ENCODE results near the gene WIPI1.

The WIPI1 gene

DNA sequence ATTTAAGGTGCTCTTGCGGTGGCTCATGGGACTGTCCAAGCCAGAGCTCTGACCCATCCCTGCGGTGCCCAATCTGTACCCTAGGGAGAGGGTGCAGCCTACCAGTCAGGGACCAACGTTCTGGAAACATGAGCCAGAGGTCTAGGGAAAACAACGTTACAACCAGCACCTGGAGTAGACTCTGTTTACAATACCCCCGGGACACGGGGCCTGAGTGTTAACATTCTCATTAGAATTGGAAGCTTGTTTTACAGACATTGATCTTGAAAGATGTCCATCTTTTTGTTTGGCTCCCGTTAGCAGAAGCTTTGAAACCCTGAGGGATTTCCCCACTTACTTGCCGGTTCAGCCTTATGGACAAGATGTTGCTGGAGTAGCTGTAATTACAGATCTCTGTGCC, 6.9 kb downstream of the WIPI1 start:
- H3K27ac ChIP-seq, result no peak overlapping the region
- no peak for DNase-seq (ENCODE audit: low spot score)
- no peak overlapping the region for H3K4me3 ChIP-seq
- no peak for TF ChIP-seq CTCF (IDR thresholded peaks at IDR 0.05)

DNA sequence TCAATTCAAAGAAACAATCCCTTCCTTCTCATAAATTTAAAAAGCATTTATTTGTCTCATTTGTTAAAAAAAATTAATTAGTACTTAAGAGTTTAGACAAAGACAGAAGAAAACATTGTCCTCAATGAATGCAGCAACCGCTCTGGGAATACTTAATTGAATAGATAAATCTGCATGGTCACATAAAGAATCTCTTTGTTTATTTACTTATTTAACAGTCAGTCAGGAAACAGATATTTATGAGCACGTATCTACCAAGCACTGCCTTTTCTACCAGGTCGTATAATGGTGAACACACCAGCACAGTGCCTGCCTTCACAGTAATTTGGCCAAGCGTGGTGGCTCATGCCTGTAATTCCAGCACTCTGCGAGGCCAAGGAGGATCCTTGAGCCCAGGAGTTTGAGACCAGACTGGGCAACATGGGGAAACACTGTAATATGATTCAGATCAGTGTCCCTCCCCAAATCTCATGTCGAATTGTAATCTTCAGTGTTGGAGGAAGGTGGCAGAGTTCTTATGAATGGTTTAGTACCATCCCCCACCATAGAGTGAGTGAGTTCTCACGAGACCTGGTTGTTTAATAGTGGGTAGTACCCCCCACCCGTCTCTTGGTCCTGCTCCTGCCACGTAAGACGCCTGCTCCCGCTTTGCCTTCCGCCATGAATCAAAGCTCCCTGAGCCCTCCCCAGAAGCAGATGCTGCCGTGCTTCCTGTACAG, 8.1 kb downstream of the WIPI1 start:
- no peak overlapping the region for H3K4me3 ChIP-seq
- no peak for DNase-seq (ENCODE audit: low spot score)
- TF ChIP-seq CTCF (IDR thresholded peaks at IDR 0.05), result no peak
- H3K27ac ChIP-seq, result no peak overlapping the region

- H3K4me3 ChIP-seq, result no peak overlapping the region
- DNase-seq (ENCODE audit: low spot score), result no peak
- no peak for TF ChIP-seq CTCF (IDR thresholded peaks at IDR 0.05)
Observed at GRCh38 chr17:68446626-68447041, 10.7 kb downstream of the WIPI1 start.

DNA sequence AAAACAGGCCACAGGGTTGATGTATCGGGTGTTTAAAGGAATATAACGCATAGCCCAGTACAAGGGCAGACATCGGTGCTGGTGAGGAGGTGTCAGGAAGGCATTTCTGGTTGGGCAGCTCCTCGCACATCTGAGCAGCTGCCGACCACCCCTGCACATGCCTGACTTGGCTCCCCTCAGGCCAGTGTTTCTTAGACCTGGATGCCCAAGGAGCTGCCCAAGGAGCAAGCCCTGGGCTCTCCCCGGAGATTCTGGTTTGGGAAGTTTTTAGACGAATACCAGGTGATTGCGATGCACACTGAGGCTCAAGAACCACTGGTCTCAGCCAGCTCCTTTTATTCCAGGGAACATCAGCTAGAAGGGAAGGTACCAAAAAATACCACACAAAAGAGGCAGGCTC, 11.6 kb downstream of the WIPI1 start:
- no peak for TF ChIP-seq CTCF (IDR thresholded peaks at IDR 0.05)
- Histone ChIP-seq H3K27ac (no peak overlapping the region), H3K4me3 (no peak overlapping the region)
- no peak for DNase-seq (ENCODE audit: low spot score)

More at GRCh38 chr17:68446626-68447041, 10.7 kb downstream of the WIPI1 start:
- H3K27ac ChIP-seq, result no peak overlapping the region

DNA sequence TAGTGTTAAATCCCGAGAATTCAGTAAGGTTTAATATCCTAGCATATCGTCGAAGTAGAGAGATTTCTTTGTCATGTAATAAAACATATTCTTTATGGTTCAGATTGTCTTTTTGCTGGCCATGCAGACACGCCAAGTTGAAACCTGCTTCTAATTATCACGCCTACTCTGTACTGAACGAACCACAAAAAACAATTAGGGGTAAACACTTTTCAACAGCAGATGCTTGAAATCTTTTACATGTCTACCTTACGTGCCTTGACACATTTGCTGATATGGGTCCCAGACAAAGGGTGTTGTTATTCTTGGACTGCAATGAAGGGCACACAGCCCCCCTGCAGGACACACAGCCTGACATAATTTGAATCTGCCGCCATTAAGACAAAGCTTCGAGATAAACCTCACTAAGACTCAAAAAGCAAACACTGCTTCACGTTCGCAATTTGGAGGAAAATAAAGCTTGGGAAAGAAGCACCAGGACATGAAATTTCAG, 13.3 kb downstream of the WIPI1 start:
- Histone ChIP-seq H3K4me3 (no peak overlapping the region), H3K27ac (no peak overlapping the region)
- DNase-seq (ENCODE audit: low spot score), result no peak
- TF ChIP-seq CTCF (IDR thresholded peaks at IDR 0.05), result no peak

- TF ChIP-seq CTCF (IDR thresholded peaks at IDR 0.05), result no peak
- H3K27ac ChIP-seq, result peak overlapping the region in 1 of 2 donors; percentile 45
- DNase-seq (ENCODE audit: low spot score), result no peak
- H3K4me3 ChIP-seq, result no peak overlapping the region
Observed at GRCh38 chr17:68441070-68441770, 16.1 kb downstream of the WIPI1 start.

DNA sequence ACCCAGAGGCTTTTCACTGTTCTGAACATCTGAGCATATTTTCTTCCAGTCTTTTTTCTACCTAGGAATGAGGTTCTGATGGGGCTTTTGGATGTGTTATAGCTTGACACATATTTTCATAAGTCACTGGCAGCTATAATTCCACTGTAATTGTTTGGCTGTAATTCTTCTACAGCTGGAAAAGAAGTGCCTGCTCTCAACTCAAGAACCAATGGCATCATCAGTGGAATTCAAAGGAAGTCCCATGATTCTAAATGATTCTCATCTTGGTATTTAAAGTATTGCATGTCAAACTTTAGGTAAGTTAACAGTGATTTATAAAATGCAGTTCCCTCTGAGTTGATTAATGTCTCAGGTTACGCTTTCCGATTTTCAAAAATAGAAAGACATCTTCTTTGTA, 16.8 kb downstream of the WIPI1 start:
- no peak for DNase-seq (ENCODE audit: low spot score)
- Histone ChIP-seq H3K4me3 (no peak overlapping the region), H3K27ac (peak overlapping the region in 1 of 2 donors; percentile 14)
- TF ChIP-seq CTCF (IDR thresholded peaks at IDR 0.05), result no peak

Data from coronary artery (tissue), 2 donors.